ENCODE results near the gene PRDX2.

DNA sequence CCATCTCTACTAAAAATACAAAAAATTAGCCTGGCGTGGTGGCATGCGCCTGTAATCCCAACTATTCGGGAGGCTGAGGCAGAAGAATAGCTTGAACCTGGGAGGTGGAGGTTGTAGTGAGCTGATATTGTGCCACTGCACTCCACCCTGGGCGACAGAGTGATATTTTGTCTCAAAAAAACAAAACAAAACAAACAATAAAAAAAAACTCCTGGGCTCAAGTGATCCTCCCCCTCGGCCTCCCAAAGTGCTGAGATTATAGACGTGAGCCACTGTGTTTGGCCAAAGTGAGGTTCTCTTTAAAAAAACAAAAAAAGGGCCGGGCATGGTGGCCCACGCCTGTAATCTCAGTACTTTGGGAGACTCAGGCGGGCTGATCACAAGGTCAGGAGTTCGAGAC, 14.1 kb downstream of the PRDX2 start:
- TF ChIP-seq YY1 (IDR thresholded peaks at IDR 0.05; ENCODE audit: low read depth, low read length), result no peak
- TF ChIP-seq TARDBP (IDR thresholded peaks at IDR 0.05; ENCODE audit: borderline replicate concordance), result no peak
- TF ChIP-seq ETV6 (conservative IDR thresholded peaks at IDR 0.05 in 1 of 2, IDR thresholded peaks at IDR 0.05 in 1 of 2; ENCODE audit: borderline replicate concordance in 1 of 2, low read depth in 1 of 2), result no peak
- TF ChIP-seq, protein P1, sequence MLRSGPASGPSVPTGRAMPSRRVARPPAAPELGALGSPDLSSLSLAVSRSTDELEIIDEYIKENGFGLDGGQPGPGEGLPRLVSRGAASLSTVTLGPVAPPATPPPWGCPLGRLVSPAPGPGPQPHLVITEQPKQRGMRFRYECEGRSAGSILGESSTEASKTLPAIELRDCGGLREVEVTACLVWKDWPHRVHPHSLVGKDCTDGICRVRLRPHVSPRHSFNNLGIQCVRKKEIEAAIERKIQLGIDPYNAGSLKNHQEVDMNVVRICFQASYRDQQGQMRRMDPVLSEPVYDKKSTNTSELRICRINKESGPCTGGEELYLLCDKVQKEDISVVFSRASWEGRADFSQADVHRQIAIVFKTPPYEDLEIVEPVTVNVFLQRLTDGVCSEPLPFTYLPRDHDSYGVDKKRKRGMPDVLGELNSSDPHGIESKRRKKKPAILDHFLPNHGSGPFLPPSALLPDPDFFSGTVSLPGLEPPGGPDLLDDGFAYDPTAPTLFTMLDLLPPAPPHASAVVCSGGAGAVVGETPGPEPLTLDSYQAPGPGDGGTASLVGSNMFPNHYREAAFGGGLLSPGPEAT (IDR thresholded peaks at IDR 0.05; ENCODE audit: low read depth), result no peak
- TF ChIP-seq, protein P2, sequence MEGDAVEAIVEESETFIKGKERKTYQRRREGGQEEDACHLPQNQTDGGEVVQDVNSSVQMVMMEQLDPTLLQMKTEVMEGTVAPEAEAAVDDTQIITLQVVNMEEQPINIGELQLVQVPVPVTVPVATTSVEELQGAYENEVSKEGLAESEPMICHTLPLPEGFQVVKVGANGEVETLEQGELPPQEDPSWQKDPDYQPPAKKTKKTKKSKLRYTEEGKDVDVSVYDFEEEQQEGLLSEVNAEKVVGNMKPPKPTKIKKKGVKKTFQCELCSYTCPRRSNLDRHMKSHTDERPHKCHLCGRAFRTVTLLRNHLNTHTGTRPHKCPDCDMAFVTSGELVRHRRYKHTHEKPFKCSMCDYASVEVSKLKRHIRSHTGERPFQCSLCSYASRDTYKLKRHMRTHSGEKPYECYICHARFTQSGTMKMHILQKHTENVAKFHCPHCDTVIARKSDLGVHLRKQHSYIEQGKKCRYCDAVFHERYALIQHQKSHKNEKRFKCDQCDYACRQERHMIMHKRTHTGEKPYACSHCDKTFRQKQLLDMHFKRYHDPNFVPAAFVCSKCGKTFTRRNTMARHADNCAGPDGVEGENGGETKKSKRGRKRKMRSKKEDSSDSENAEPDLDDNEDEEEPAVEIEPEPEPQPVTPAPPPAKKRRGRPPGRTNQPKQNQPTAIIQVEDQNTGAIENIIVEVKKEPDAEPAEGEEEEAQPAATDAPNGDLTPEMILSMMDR (IDR thresholded peaks at IDR 0.05 in 2 of 3, conservative IDR thresholded peaks at IDR 0.05 in 1 of 3; ENCODE audit: control insufficient read depth in 2 of 3, extremely low read depth in 1 of 3, insufficient read depth in 1 of 3, low read depth in 3 of 3, low read length in 3 of 3), result no peak
- TF ChIP-seq, protein P3, sequence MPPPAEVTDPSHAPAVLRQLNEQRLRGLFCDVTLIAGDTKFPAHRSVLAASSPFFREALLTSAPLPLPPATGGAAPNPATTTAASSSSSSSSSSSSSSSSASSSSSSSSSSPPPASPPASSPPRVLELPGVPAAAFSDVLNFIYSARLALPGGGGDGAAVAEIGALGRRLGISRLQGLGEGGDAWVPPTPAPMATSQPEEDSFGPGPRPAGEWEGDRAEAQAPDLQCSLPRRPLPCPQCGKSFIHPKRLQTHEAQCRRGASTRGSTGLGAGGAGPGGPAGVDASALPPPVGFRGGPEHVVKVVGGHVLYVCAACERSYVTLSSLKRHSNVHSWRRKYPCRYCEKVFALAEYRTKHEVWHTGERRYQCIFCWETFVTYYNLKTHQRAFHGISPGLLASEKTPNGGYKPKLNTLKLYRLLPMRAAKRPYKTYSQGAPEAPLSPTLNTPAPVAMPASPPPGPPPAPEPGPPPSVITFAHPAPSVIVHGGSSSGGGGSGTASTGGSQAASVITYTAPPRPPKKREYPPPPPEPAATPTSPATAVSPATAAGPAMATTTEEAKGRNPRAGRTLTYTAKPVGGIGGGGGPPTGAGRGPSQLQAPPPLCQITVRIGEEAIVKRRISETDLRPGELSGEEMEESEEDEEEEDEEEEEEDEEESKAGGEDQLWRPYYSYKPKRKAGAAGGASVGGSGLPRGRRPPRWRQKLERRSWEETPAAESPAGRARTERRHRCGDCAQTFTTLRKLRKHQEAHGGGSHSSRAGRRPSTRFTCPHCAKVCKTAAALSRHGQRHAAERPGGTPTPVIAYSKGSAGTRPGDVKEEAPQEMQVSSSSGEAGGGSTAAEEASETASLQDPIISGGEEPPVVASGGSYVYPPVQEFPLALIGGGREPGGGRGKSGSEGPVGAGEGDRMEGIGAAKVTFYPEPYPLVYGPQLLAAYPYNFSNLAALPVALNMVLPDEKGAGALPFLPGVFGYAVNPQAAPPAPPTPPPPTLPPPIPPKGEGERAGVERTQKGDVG (CRISPR knock-in tag; IDR thresholded peaks at IDR 0.05), result no peak
- TF ChIP-seq ZNF622 (IDR thresholded peaks at IDR 0.05), result no peak
- TF ChIP-seq, protein P4, sequence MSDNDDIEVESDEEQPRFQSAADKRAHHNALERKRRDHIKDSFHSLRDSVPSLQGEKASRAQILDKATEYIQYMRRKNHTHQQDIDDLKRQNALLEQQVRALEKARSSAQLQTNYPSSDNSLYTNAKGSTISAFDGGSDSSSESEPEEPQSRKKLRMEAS (IDR thresholded peaks at IDR 0.05; ENCODE audit: low read depth, low read length), result no peak
- TF ChIP-seq CREM (IDR thresholded peaks at IDR 0.05; ENCODE audit: low read depth), result no peak
- TF ChIP-seq ZNF274 (IDR thresholded peaks at IDR 0.05; ENCODE audit: insufficient read depth, insufficient read length), result no peak
- TF ChIP-seq EP300 (IDR thresholded peaks at IDR 0.05; ENCODE audit: borderline replicate concordance in 1 of 2, control insufficient read depth in 1 of 2, low read depth in 2 of 2, low read length in 2 of 2), result no peak
- TF ChIP-seq MTA2 (IDR thresholded peaks at IDR 0.05; ENCODE audit: low read depth), result no peak
- TF ChIP-seq RCOR1 (conservative IDR thresholded peaks at IDR 0.05; ENCODE audit: low read depth, low read length), result no peak

All from GM12878 (cell line).